Measurements from ENCODE around the gene SGPL1. TPM values are rescaled to one million over a fixed set of nuclear protein-coding genes. Genes with fewer than 3 reads are reported as not detected.

Gene SGPL1
- total and polyA plus RNA-seq, 2 experiments from 2014 or later, result 12.0 to 42.7 TPM

GRCh38 chr10:70775679-70776454 lies 39.9 kb upstream of the SGPL1 start:
- Histone ChIP-seq H3K36me3 (ENCODE audit: insufficient read depth) (no peaks in the 10 kb centered on the region), H2AFZ (no peak overlapping the region), H3F3A (replicated peaks; ENCODE audit: low read depth) (no peaks in the 10 kb centered on the region), H3K27ac (ENCODE audit: low read depth) (no peak overlapping the region), H3K4me1 (ENCODE audit: insufficient read depth) (no peaks in the 10 kb centered on the region), H3K9me2 (ENCODE audit: insufficient read depth) (peaks cover 4% of the 10 kb centered on the region; the same call in 1 of the 2 replicates), H3K27me3 (ENCODE audit: insufficient read depth) (no peaks in the 10 kb centered on the region), H4K20me1 (replicated peaks; ENCODE audit: insufficient read depth) (no peaks in the 10 kb centered on the region), H3K79me2 (replicated peaks; ENCODE audit: insufficient read depth) (no peaks in the 10 kb centered on the region), H3K4me2 (no peak overlapping the region), H3K4me3 (no peak overlapping the region)
- no peak overlapping the region for H3K4me3 Mint-ChIP-seq
- ATAC-seq (no peak), DNase-seq (ENCODE audit: low spot score) (no peak)
- no peaks in the 10 kb centered on the region; the same call in 2 of the 3 replicates for H3K36me3 Mint-ChIP-seq (ENCODE audit: low read depth)
- peaks cover 7% of the 10 kb centered on the region; the same call in 2 of the 3 replicates for H3K4me1 Mint-ChIP-seq
- TF ChIP-seq CREB1 (CRISPR knock-in tag; IDR thresholded peaks at IDR 0.05; ENCODE audit: low read depth), result no peak
- TF ChIP-seq ZNF114 (CRISPR knock-in tag; IDR thresholded peaks at IDR 0.05), result no peak
- no peak for TF ChIP-seq ZNF462 (CRISPR knock-in tag; IDR thresholded peaks at IDR 0.05)
- TF ChIP-seq EZH2phosphoT487 (IDR thresholded peaks at IDR 0.05; ENCODE audit: unreplicated experiment), result no peak
- TF ChIP-seq JUNB (IDR thresholded peaks at IDR 0.05; ENCODE audit: unreplicated experiment), result no peak
- TF ChIP-seq ETS1 (IDR thresholded peaks at IDR 0.05), result no peak
- TF ChIP-seq CTCF (conservative IDR thresholded peaks at IDR 0.05; ENCODE audit: low read depth in 2 of 2), result no peak
- no peak for TF ChIP-seq POLR2AphosphoS5 (IDR thresholded peaks at IDR 0.05; ENCODE audit: low read depth)
- TF ChIP-seq ZNF331 (CRISPR knock-in tag; IDR thresholded peaks at IDR 0.05; ENCODE audit: low read depth), result no peak
- TF ChIP-seq EZH2 (IDR thresholded peaks at IDR 0.05; ENCODE audit: low read depth, unreplicated experiment), result no peak
- TF ChIP-seq NANOG (IDR thresholded peaks at IDR 0.05; ENCODE audit: borderline replicate concordance), result no peak
- TF ChIP-seq STAT1 (IDR thresholded peaks at IDR 0.05; ENCODE audit: unreplicated experiment), result no peak
- no peak for TF ChIP-seq REST (IDR thresholded peaks at IDR 0.05; ENCODE audit: unreplicated experiment)
- no peak overlapping the region for H3K27ac Mint-ChIP-seq
- H3K9me3 Mint-ChIP-seq, result no peaks in the 10 kb centered on the region
- peaks cover 12% of the 10 kb centered on the region for H3K27me3 Mint-ChIP-seq (ENCODE audit: insufficient read depth, low read depth, poor library complexity)

All from GM23338 (cell line).